IMR-90 (cell line): ENCODE measurements around the gene RGS3. TPM values are rescaled to one million over a fixed set of nuclear protein-coding genes. Genes with fewer than 3 reads are reported as not detected.

Experiments
- ATAC-seq: fragments of 200-7000 bp; cut with Tn5 transposase; 2 replicates; pipeline ENCODE4 v1.9.1; 2020; ENCODE audit warnings: low read depth, mild to moderate bottlenecking, moderate library complexity
- BruUV-seq: library from RNA; stranded (reverse); fragments of 400-500 nt; replicated peaks from 2 replicates; lab custom pipeline; 2021; lab: Mats Ljungman, UMichigan
- CTCF ChIA-PET: fragments of 300-600 bp; formaldehyde crosslinking; extraction: SDS; loops from one replicate; lab custom pipeline; 2021; ENCODE audit warnings: antibody characterized with exemption; lab: Yijun Ruan, JAX
- POLR2A ChIA-PET: fragments of 300-600 bp; sonication (Branson Sonifier 250); formaldehyde crosslinking; loops from one replicate; lab custom pipeline; 2022; ENCODE audit warnings: antibody characterized with exemption; ENCODE audit not compliant: unreplicated experiment; lab: Charles Lee
- DNase-seq: peaks from one replicate; pipeline ENCODE4 v3.0.0; 2013
- H2AFZ ChIP-seq: replicated peaks from 2 replicates; pipeline ENCODE3; 2013; ENCODE audit warnings: low read length, mild to moderate bottlenecking; ENCODE audit not compliant: poor library complexity
- H2AK5ac ChIP-seq: 2 replicates; pipeline ENCODE4 v1.6.1; 2013; ENCODE audit warnings: low read depth, low read length, inconsistent platforms
- H2AK9ac ChIP-seq: replicated peaks from 2 replicates; pipeline ENCODE3; 2013; ENCODE audit warnings: mild to moderate bottlenecking, low read depth, low read length, moderate library complexity; ENCODE audit not compliant: poor library complexity
- H2BK120ac ChIP-seq: 2 replicates; pipeline ENCODE4 v1.6.1; 2013; ENCODE audit warnings: low read depth, low read length, inconsistent platforms
- H2BK15ac ChIP-seq: 3 replicates; pipeline ENCODE4 v1.6.1; 2013; ENCODE audit warnings: low read depth, low read length, inconsistent platforms
- H2BK20ac ChIP-seq: 2 replicates; pipeline ENCODE4 v1.6.1; 2013; ENCODE audit warnings: low read depth, mild to moderate bottlenecking, inconsistent platforms, low read length, moderate library complexity
- H2BK5ac ChIP-seq: 2 replicates; pipeline ENCODE4 v1.6.1; 2013; ENCODE audit warnings: mild to moderate bottlenecking, low read depth, low read length, inconsistent platforms; ENCODE audit not compliant: poor library complexity, severe bottlenecking
- H3K14ac ChIP-seq: replicated peaks from 2 replicates; pipeline ENCODE4 v1.6.1; 2013; ENCODE audit warnings: low read depth, low read length, inconsistent platforms
- H3K18ac ChIP-seq: 2 replicates; pipeline ENCODE4 v1.6.1; 2013; ENCODE audit warnings: low read depth, low read length, control low read depth
- H3K23ac ChIP-seq: 2 replicates; pipeline ENCODE4 v1.6.1; 2013; ENCODE audit warnings: low read depth, low read length, inconsistent platforms
- H3K27ac ChIP-seq: 2 replicates; pipeline ENCODE4 v1.5.1; 2013; ENCODE audit warnings: mild to moderate bottlenecking, control low read depth, low read length; ENCODE audit not compliant: insufficient read depth
- H3K27me3 ChIP-seq: 2 replicates; pipeline ENCODE4 v1.6.1; 2013; ENCODE audit warnings: low read length; ENCODE audit not compliant: control insufficient read depth, insufficient read depth
- H3K36me3 ChIP-seq: 2 replicates; pipeline ENCODE4 v1.6.1; 2013; ENCODE audit warnings: low read length, mixed read lengths; ENCODE audit not compliant: control insufficient read depth, insufficient read depth
- H3K4ac ChIP-seq: 2 replicates; pipeline ENCODE4 v1.6.1; 2013; ENCODE audit warnings: low read depth, low read length, inconsistent platforms
- H3K4me1 ChIP-seq: 2 replicates; pipeline ENCODE4 v1.6.1; 2013; ENCODE audit warnings: low read length, mixed read lengths; ENCODE audit not compliant: control insufficient read depth, insufficient read depth
- H3K4me2 ChIP-seq: 2 replicates; pipeline ENCODE4 v1.6.1; 2013; ENCODE audit warnings: low read depth, mild to moderate bottlenecking, control low read depth, low read length, moderate library complexity
- H3K4me3 ChIP-seq: 2 replicates; pipeline ENCODE4 v1.5.1; 2013; ENCODE audit warnings: low read depth, mild to moderate bottlenecking, control low read depth, low read length, moderate library complexity; ENCODE audit not compliant: insufficient read depth
- H3K56ac ChIP-seq: 2 replicates; pipeline ENCODE4 v1.6.1; 2013; ENCODE audit warnings: low read length, inconsistent platforms; ENCODE audit not compliant: insufficient read depth; ENCODE audit errors: extremely low read depth
- H3K79me1 ChIP-seq, 2 experiments: 2 replicates each; pipeline ENCODE4 v1.6.1; 2013; ENCODE audit warnings: low read length in 2 of 2, inconsistent platforms in 1 of 2, low read depth in 1 of 2
- H3K9ac ChIP-seq: 2 replicates; pipeline ENCODE4 v1.6.1; 2013; ENCODE audit warnings: low read depth, low read length, control low read depth
- H3K9me1 ChIP-seq: 2 replicates; pipeline ENCODE4 v1.6.1; 2013; ENCODE audit warnings: low read length, inconsistent platforms; ENCODE audit not compliant: insufficient read depth
- H3K9me3 ChIP-seq: 2 replicates; pipeline ENCODE4 v1.6.1; 2013; ENCODE audit warnings: low read length; ENCODE audit not compliant: control insufficient read depth, insufficient read depth
- H4K20me1 ChIP-seq: 2 replicates; pipeline ENCODE4 v1.6.1; 2013; ENCODE audit warnings: low read length, inconsistent platforms; ENCODE audit not compliant: insufficient read depth
- H4K5ac ChIP-seq: 2 replicates; pipeline ENCODE4 v1.6.1; 2013; ENCODE audit warnings: mild to moderate bottlenecking, low read depth, low read length, control low read depth
- H4K8ac ChIP-seq, 2 experiments: 2 replicates each; pipeline ENCODE4 v1.6.1; 2013; ENCODE audit warnings: low read depth in 2 of 2, low read length in 2 of 2, control low read depth in 1 of 2, inconsistent platforms in 1 of 2
- H4K91ac ChIP-seq: 2 replicates; pipeline ENCODE4 v1.6.1; 2013; ENCODE audit warnings: low read depth, low read length, inconsistent platforms; ENCODE audit not compliant: insufficient read depth
- BHLHE40 ChIP-seq: fragments of 150-350 bp; IDR thresholded peaks from 2 replicates; pipeline ENCODE4 v1.6.1; 2016; ENCODE audit warnings: mild to moderate bottlenecking, low read depth, low read length
- CEBPB ChIP-seq: IDR thresholded peaks from 2 replicates; pipeline ENCODE4 v1.6.1; 2012; ENCODE audit warnings: low read depth, low read length, improper control_type of control experiment
- FOS ChIP-seq: fragments of 150-350 bp; IDR thresholded peaks from 2 replicates; pipeline ENCODE4 v1.6.1; 2016; ENCODE audit warnings: low read depth, low read length
- MAFK ChIP-seq: IDR thresholded peaks from 2 replicates; pipeline ENCODE4 v1.6.1; 2012; ENCODE audit warnings: low read depth, low read length, improper control_type of control experiment
- MXI1 ChIP-seq: IDR thresholded peaks from 2 replicates; pipeline ENCODE4 v1.6.1; 2012; ENCODE audit warnings: low read depth, mild to moderate bottlenecking, low read length, moderate library complexity, borderline replicate concordance
- NFE2L2 ChIP-seq: fragments of 150-350 bp; IDR thresholded peaks from 2 replicates; pipeline ENCODE4 v1.6.1; 2016; ENCODE audit warnings: low read depth, mild to moderate bottlenecking, low read length
- POLR2A ChIP-seq: IDR thresholded peaks from 2 replicates; pipeline ENCODE4 v1.6.1; 2012; ENCODE audit warnings: mild to moderate bottlenecking, low read depth, low read length
- RAD21 ChIP-seq: IDR thresholded peaks from 2 replicates; pipeline ENCODE4 v1.6.1; 2012; ENCODE audit warnings: low read length, improper control_type of control experiment
- RCOR1 ChIP-seq: IDR thresholded peaks from 2 replicates; pipeline ENCODE4 v1.6.1; 2012; ENCODE audit warnings: mild to moderate bottlenecking, low read length, improper control_type of control experiment; ENCODE audit not compliant: insufficient replicate concordance
- RFX5 ChIP-seq: IDR thresholded peaks from 2 replicates; pipeline ENCODE4 v1.8.0; 2012; ENCODE audit warnings: low read depth, mild to moderate bottlenecking, low read length, moderate library complexity
- SMC3 ChIP-seq: fragments of 150-350 bp; IDR thresholded peaks from 2 replicates; pipeline ENCODE4 v1.6.1; 2016; ENCODE audit warnings: low read depth, mild to moderate bottlenecking, antibody characterized with exemption, low read length, moderate library complexity
- whole genome bisulfite sequencing, 2 experiments: methylation state at CpG; one replicate each; pipeline versions ENCODE4 v1.1.5 to v1.1.7; 2013; ENCODE audit warnings: missing lambda C conversion rate in 2 of 2; ENCODE audit not compliant: insufficient read length in 1 of 2; ENCODE audit errors: extremely low coverage in 2 of 2; 5-methylcytosine and 5-hydroxymethylcytosine counted together
- dilution Hi-C: fragments of 300-500 bp; cut with HindIII; formaldehyde crosslinking; loops from one replicate; pipeline ENCODE4 v1.14.3; 2018; ENCODE audit warnings: low sequenced_read_pairs; ENCODE audit not compliant: unreplicated experiment
- in situ Hi-C: fragments of 300-500 bp; cut with MboI; formaldehyde crosslinking; loops from 3 replicates; pipeline ENCODE4 v1.14.3; 2019; ENCODE audit warnings: low sequenced_read_pairs, inconsistent platforms, mixed read lengths
- intact Hi-C: fragments of 100-400 bp; cut with micrococcal nuclease; formaldehyde crosslinking; loops from 2 replicates; pipeline ENCODE4 v1.10.0; 2022
- polyA plus RNA-seq, 3 experiments: library from polyadenylated mRNA; depleted of rRNA; stranded (reverse); fragments of >200 nt; gene quantifications; 2 replicates each; pipeline ENCODE4 v1.2.3, GENCODE V29; 2012; ENCODE audit warnings: low replicate concordance in 1 of 3
- total RNA-seq: library from RNA; depleted of rRNA; stranded (reverse); fragments of >200 nt; gene quantifications from 2 replicates; pipeline ENCODE4 v1.2.3, GENCODE V29; 2012
- TF ChIP-seq, protein P1 (sequence below): fragments of 150-350 bp; IDR thresholded peaks from 2 replicates; pipeline ENCODE4 v1.6.1; 2016; ENCODE audit warnings: low read depth, mild to moderate bottlenecking, low read length, moderate library complexity, borderline replicate concordance
- TF ChIP-seq, protein P2 (sequence below): fragments of 150-350 bp; IDR thresholded peaks from 2 replicates; pipeline ENCODE4 v1.6.1; 2017; ENCODE audit warnings: mild to moderate bottlenecking, antibody characterized with exemption, low read length, low read depth

The RGS3 gene
- total and polyA plus RNA-seq, 2 of the 4 experiments (the other 2 are of a cell fraction), result 51.8 to 65.6 TPM

DNA sequence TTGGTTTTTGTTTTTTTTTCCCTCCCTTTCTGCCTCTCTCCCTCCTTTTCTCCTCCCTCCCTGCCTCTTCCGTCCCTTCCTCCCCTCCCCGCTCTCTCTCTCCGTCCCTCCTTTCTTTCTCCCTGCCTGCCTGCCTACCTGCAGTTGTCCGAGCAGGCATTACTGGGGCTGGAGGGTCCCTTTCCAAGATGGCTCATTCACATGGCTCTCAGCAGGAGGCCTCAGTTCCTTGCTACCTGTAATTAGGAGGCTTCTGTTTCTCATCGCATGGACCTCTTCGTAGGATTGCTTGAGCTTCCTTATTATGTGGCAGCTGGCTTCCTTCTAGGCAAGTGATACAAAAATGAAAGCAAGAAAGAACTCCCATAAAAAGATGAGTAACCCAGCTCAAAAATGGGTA lies 8.0 kb downstream of the RGS3 start:
- no peaks in the 10 kb centered on the region for H3K9me3 ChIP-seq
- 93% methylated on average over 3 of the region's 6 CpGs; no CpG with 5 or more reads in 1 of the 2 experiments for WGBS, 2 experiments
- ATAC-seq, result no peak
- H3K14ac ChIP-seq, result no peak overlapping the region; the same call in 1 of the 2 replicates
- CTCF ChIA-PET, result interaction anchor here (0.7 kb wide), 1 partner anchor 9 kb away, joined by 3 read pairs; no protein-coding TSS in a partner anchor
- no peaks in the 10 kb centered on the region for H3K36me3 ChIP-seq
- H2AFZ ChIP-seq, result peak overlapping the region; percentile 72
- no peak overlapping the region for H3K4me2 ChIP-seq
- in situ Hi-C loops, result no loop called here
- no peaks in the 10 kb centered on the region for H3K27me3 ChIP-seq
- H2BK120ac ChIP-seq, result peak overlapping the region; percentile 68
- intact Hi-C loops, result no loop called here
- no peak overlapping the region for H3K9ac ChIP-seq
- H3K9me1 ChIP-seq, result no peaks in the 10 kb centered on the region
- H4K5ac ChIP-seq, result 0 out of 2 replicates have a peak overlapping the region, but pooled peaks have one; percentile 1
- no peak for DNase-seq
- no peak overlapping the region for H3K27ac ChIP-seq
- H3K4me3 ChIP-seq, result no peak overlapping the region
- 0 out of 2 replicates have a peak overlapping the region, but pooled peaks have one; percentile 13 for H3K18ac ChIP-seq
- POLR2A ChIA-PET, result no interaction called here
- H3K4ac ChIP-seq, result 0 out of 2 replicates have a peak overlapping the region, but pooled peaks have one; percentile 48
- H4K8ac ChIP-seq, result peak overlapping the region in 1 of 2 experiments; percentile 60; a peak in 1 of 4 replicates
- no peak overlapping the region for H2BK20ac ChIP-seq
- dilution Hi-C loops, result no loop called here
- H2BK5ac ChIP-seq, result no peak overlapping the region
- H3K79me1 ChIP-seq, result no peaks in the 10 kb centered on the region
- no peak overlapping the region for H3K56ac ChIP-seq
- peak overlapping the region; percentile 63; the same call in 1 of the 2 replicates for H4K91ac ChIP-seq
- H2AK9ac ChIP-seq, result no peak overlapping the region
- TF ChIP-seq MAFK (no peak), FOS (no peak), NFE2L2 (no peak), CEBPB (no peak), RFX5 (no peak), RCOR1 (no peak), BHLHE40 (no peak), POLR2A (no peak), MXI1 (no peak), SMC3 (no peak), RAD21 (no peak)
- TF ChIP-seq, protein P1, sequence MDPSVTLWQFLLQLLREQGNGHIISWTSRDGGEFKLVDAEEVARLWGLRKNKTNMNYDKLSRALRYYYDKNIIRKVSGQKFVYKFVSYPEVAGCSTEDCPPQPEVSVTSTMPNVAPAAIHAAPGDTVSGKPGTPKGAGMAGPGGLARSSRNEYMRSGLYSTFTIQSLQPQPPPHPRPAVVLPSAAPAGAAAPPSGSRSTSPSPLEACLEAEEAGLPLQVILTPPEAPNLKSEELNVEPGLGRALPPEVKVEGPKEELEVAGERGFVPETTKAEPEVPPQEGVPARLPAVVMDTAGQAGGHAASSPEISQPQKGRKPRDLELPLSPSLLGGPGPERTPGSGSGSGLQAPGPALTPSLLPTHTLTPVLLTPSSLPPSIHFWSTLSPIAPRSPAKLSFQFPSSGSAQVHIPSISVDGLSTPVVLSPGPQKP, result no peak
- TF ChIP-seq, protein P2, sequence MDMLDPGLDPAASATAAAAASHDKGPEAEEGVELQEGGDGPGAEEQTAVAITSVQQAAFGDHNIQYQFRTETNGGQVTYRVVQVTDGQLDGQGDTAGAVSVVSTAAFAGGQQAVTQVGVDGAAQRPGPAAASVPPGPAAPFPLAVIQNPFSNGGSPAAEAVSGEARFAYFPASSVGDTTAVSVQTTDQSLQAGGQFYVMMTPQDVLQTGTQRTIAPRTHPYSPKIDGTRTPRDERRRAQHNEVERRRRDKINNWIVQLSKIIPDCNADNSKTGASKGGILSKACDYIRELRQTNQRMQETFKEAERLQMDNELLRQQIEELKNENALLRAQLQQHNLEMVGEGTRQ, result no peak
- H2BK15ac ChIP-seq, result no peak overlapping the region
- no peak overlapping the region for H3K23ac ChIP-seq
- H4K20me1 ChIP-seq, result no peaks in the 10 kb centered on the region
- H3K4me1 ChIP-seq, result peaks cover 7% of the 10 kb centered on the region
- no TSS peak for BruUV-seq
- H2AK5ac ChIP-seq, result peak overlapping the region; percentile 21; the same call in 1 of the 2 replicates
